Erythroblast (primary cell): Measurements from ENCODE around the gene GALNT16.
"Not testable (repeated sequence)": the region's sequence is repeated elsewhere in the genome, so short reads cannot be mapped to it uniquely, and the experiment has no call there.

Experiments
- DNase-seq, 2 experiments: peaks; one replicate each; lab custom pipeline; 2025; lab: John Stamatoyannopoulos, UW
- GATA1 ChIP-seq: IDR thresholded peaks from 2 replicates; pipeline ENCODE4 v1.6.1; 2011; ENCODE audit warnings: low read depth, mild to moderate bottlenecking, control low read depth, low read length, moderate library complexity
- POLR2A ChIP-seq: IDR thresholded peaks from 2 replicates; pipeline ENCODE4 v1.6.1; 2011; ENCODE audit warnings: mild to moderate bottlenecking, low read length

The GALNT16 gene

DNA sequence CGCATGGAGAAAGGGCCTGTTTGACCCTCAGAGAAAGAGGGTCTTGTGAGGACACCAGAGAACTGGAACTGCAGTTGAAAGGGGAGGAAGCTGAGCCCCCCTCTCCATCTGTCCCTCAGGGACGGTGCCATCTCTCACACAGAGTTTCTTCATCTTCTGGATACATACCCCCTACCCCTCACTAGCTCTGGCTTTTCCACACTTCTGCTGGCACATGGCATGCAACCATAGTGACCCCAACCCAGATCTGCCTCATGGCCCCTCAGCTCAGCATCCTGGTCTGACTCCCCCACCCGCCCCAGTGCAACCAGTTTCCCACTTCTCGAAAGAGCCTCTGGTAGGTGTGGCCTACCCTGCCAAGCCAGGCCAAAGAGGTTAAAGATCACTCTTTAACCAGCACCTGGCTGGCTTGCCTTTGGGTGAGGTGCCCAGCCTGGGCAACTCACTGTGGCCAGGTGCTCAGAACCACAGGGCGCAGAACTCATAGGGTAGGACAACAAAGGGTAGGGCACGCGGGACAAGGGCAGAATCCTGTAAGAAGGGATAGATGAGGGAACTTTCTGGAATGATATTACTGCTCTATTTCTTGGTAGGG is 25.8 kb downstream of the GALNT16 start:
- no peak for DNase-seq
- TF ChIP-seq POLR2A (no peak), GATA1 (no peak)

DNA sequence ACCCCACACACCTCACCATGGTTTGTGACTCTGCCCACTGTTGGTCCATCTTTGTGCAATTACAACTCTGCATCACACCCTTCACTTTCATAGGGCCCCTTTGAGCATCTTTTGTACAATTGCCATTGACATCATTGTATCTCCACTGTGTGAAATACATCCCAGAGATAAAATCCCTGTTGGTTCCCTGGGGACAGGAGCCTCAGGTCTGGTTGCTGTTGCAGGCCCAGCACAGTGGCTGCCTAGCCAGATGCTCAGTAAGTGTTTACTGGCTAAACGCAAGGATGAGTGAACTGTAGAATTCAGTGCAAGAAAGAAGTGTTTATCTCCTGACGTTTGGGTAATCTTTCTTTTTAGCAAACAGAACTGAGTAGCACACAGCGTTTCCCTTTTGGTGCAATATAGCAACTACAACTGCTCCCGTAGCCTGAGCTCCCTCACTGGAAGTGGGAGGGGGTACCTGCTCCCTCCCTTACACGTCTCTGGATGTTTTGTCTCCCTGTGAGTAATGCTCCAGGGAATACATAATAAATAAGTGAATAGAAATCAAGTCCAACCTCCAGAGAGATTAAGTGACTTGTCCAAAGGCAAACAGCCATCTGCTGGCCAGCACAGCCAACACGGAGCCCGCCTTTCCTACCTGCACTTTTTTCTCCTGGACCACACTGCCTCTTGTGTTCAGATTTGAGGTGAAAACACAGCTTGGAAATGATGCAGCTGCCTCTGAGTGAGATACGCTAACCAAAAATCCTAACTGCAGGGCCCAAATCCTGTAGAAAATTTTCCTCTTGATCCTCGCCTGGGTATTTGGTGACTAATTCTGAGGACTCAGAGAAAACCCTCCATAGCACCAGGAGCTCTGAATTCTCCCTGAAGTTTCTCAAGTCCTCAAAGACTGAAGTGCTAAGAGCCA is 27.4 kb downstream of the GALNT16 start:
- no peak for DNase-seq
- no peak for TF ChIP-seq POLR2A
- TF ChIP-seq GATA1 = no peak

DNA sequence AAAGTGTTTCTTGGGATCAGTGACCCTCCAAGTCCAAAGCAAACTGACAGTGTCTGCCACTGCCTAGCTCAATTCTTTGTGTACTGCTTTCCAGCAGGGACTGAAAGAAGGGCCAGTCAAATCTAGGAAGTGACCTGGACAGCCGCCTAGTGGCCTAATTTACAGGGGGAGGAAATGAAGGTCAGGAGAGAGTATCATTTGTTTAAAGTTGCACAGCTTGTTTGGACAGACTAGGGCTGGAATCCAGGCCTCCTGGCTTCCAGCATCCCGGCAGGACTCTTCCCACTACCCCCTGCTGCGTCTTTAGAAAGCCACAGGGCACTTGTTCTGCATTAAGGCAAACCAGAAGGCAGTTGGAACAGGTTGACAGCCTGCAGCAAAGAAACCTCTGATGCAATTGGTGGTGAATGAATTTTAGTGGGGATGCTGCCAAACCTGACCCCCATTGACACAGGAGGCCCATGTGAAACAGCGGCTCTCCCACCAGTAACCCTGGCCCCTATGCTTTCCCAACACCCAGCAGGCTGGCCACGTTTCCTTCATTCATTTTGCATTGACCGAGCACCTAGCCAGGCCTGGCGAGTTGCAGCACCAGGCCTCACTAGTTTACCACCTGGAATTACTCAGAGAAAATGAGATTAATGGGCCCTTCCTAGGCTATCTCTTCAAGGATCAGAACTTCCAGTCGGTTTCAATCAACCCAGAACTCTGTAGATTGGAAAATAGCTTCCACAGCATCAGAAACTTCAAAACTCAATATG is 28.2 kb downstream of the GALNT16 start:
- DNase-seq = no peak
- no peak for TF ChIP-seq GATA1

DNA sequence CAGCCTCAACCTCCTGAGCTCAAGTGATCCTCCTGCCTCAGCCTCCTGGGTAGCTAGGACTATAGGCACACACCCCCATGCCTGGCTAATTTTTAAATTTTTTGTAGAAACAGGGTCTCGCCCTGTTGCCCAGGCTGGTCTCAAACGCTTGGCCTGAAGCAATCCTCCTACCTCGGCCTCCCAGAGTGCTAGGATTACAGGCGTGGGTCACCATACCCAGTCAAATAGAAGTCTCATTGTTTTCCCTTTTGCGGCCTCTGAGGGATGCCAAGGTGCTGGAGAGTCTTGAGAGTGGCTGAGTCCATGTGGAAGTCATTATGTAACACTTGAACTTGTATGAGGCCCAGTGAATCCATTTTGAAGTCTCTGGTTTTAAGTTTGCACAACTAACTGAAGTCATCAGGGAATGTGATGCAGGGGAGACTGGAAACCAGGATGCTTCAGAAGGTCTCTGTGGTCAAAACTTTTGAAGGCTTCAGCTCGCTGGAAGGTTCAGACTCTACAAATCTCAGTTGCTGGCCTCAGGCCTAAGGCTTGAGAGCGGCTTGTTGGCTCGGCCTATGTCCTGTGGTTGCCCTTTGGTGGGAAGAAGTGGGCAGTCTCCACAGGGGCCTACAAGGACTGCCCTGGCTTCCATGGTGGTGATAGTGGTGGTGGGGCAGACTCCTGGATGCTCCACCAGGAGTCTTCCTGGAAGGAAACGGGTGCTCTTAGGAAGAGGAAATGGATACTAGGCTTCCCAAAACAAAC is 29.2 kb downstream of the GALNT16 start:
- DNase-seq = no peak
- TF ChIP-seq GATA1 (no peak), POLR2A (no peak)

DNA sequence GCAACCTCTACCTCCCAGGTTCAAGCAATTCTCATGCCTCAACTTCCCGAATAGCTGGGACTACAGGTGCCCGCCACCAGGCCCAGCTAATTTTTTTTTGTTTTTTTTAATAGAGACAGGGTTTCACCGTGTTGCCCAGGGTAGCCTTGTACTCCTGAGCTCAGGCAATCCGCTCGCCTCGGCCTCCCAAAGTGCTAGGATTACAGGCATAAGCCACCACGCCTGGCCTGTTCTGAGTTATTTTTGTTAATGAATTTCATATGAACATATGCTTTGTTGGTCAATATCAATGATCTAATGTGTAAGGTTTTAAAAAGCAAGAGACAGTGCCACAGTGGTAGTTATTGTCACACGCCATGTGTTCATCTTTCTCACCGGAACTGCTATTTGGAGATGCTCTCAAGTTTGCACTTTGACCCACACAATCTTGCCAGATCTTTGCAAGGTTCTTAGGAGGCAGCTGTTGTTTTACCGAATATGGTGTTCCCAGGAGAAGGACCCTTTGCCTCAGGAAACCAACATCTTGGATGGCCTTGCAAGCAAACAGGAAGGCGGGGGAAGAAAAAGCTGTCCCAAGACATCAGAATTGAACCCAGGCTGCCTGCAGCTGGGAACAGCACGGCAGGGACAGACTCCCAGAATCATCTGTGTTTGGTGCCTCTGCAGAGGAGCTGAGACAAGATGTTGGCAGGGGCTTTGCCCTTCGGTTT is 30.0 kb downstream of the GALNT16 start:
- DNase-seq = no peak
- TF ChIP-seq POLR2A = no peak
- no peak for TF ChIP-seq GATA1

DNA sequence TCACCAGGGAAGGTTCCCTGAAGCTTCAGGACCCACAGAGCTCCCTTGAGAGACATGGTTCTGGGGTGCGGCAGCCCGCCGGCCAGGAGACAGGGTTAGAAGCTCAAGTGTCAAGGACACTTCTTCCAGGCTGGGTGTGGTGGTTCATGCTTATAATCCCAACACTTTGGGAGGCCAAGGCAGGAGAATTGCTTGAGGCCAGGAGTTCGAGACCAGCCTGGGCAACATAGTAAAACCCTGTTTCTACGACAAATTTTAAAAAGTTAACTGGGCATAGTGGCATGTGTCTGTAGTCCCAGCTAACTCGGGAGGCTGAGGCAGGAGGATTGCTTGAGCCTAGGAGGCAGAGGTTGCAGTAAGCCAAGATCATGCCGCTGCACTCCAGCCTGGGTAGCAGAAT is 30.9 kb downstream of the GALNT16 start:
- DNase-seq = not testable (repeated sequence)

DNA sequence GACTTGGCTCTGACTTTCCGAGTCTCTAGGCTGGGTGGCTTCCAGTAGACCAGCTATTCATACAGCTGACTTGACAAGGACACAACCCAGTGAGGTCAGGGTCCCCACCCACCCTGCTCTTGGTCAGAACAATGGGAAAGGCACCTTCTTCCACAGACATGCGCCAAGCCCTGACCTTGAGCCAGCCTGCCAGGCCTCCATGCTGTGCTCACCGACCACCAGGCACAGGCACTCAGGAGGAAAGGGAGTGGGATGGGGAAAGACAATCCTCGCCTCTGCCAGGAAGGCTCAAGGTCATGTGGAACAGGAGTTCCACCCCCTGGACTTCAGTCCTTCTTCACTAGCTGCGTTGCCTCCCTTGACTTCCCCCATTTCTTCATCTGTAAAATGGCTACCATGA is 31.4 kb downstream of the GALNT16 start:
- TF ChIP-seq GATA1 (no peak), POLR2A (no peak)
- no peak for DNase-seq

DNA sequence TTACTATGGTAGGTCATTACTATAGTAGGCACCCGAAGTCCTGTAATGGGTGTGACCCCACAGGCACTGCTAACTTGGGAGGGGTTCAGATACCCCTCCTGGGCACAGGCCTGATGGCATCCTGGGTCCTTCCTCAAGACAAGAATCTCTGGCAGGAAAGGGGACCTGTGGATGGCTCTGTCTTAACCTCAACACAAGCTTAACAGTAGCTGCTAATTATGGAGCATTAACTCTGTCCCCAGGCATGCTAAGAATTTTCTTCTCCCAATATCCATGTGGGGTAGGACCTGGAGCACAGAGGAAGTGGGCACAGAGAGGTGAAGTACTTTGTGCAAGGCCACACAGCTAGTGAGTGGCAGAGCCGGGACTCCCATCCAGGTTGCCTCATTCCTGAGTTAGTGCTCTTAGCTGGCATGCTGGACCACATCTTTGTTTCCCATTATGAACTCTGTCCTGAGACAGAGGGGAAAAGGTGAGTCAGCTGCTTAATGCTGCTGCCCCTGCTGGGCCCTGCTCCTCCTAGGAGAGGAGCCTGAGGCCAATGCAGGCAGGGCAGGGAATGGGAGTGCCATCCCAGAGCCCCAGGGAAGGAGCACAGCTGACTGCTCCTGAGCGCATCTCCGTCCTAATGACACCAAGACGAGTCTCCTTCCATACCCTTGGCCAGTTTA is 32.1 kb downstream of the GALNT16 start:
- no peak for DNase-seq
- TF ChIP-seq POLR2A = no peak
- no peak for TF ChIP-seq GATA1

DNA sequence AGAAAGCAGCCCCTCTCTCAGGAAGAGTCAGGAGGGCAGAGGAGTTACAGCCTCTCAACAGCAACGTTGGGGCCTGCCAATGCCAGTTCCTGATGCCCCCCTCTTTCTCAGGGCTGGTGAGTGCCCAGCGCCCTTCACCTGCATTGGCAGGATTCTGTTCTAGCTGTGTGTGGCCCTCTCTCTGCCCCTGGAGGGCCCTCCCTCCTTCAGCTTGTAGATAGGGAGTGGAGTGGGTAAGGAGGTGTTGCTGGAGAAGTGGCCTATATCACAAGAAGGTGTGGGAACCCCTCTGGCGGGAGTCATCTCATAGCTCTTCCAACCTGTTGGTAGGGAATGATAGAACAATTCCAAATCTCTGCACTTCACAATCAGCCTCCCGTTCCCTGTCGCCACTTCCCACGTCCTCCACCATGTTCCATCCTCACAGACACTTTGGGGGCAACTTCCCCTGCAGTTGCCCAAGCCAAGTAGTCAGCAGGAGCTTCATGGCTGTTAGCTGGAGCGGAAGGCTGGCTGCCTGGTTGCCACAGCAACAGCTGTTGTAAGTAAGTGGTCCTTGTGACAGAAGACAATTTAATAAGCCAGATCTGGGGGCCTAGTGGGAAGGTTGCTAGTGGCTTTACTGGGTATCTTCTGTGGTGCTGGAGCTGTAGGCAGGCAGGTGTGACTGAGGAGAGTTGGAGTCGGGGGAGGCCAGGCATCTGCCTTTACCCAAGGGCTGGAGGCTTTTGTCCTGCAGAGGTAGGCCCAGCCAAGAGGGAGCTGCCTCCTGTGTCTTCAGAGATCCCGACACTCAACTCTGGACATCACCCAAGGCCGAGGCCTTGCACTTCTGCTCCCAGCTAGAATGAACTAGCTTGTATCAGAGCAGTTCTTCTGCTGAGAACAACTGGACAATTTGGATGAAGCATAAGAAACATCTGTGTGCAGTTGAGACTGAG is 38.4 kb downstream of the GALNT16 start:
- TF ChIP-seq GATA1 = no peak
- no peak for TF ChIP-seq POLR2A
- no peak for DNase-seq

DNA sequence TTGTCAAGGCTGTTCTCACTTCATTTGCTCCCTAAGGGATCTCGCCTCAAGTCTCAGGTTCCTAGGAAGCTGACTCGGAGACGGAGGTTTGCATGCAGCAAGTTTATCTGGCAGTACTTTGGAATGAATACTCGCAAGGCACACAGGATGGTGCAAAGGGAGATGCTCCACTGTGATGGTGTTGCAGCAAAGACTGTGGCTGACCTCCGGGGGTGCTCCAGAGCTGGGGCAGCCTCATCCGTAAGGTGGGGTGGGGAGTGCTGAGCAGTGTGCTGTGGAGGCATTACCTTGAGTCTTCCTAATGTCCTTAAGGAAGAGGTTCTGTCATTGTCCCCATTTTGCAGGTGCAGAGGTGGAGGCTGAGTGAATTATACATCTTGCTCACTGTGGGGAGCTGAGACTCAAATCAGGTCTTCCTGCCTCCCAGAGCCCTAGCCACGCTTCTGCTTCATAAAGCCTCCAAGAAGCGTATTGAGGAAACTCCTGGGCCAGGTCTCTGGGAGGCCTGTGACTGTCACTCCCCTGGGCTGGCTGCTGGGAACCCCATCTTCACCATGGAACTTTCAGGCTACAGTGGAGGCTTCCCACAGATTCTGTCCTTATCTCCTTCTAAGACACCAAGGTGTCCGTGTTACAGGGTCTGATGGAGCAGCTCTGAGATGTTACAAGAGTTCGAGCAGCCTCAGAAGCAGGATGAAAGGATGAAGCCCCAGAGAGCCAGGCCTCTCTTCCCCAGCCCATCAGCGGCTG is 39.5 kb downstream of the GALNT16 start:
- no peak for TF ChIP-seq POLR2A
- DNase-seq = peak in 1 of 2 experiments; percentile 7
